ENCODE data around the gene NMB.

- TF ChIP-seq, protein P1, sequence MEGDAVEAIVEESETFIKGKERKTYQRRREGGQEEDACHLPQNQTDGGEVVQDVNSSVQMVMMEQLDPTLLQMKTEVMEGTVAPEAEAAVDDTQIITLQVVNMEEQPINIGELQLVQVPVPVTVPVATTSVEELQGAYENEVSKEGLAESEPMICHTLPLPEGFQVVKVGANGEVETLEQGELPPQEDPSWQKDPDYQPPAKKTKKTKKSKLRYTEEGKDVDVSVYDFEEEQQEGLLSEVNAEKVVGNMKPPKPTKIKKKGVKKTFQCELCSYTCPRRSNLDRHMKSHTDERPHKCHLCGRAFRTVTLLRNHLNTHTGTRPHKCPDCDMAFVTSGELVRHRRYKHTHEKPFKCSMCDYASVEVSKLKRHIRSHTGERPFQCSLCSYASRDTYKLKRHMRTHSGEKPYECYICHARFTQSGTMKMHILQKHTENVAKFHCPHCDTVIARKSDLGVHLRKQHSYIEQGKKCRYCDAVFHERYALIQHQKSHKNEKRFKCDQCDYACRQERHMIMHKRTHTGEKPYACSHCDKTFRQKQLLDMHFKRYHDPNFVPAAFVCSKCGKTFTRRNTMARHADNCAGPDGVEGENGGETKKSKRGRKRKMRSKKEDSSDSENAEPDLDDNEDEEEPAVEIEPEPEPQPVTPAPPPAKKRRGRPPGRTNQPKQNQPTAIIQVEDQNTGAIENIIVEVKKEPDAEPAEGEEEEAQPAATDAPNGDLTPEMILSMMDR (conservative IDR thresholded peaks at IDR 0.05; ENCODE audit: low read depth in 2 of 2): no peak
- TF ChIP-seq ZNF114 (CRISPR knock-in tag; IDR thresholded peaks at IDR 0.05): no peak
- TF ChIP-seq EZH2 (IDR thresholded peaks at IDR 0.05; ENCODE audit: low read depth, unreplicated experiment): no peak
- no peak for TF ChIP-seq POLR2AphosphoS5 (IDR thresholded peaks at IDR 0.05; ENCODE audit: low read depth)
- TF ChIP-seq EZH2phosphoT487 (IDR thresholded peaks at IDR 0.05; ENCODE audit: unreplicated experiment): no peak
- TF ChIP-seq REST (IDR thresholded peaks at IDR 0.05; ENCODE audit: unreplicated experiment): no peak
- no peak for TF ChIP-seq STAT1 (IDR thresholded peaks at IDR 0.05; ENCODE audit: unreplicated experiment)
- TF ChIP-seq, protein P2, sequence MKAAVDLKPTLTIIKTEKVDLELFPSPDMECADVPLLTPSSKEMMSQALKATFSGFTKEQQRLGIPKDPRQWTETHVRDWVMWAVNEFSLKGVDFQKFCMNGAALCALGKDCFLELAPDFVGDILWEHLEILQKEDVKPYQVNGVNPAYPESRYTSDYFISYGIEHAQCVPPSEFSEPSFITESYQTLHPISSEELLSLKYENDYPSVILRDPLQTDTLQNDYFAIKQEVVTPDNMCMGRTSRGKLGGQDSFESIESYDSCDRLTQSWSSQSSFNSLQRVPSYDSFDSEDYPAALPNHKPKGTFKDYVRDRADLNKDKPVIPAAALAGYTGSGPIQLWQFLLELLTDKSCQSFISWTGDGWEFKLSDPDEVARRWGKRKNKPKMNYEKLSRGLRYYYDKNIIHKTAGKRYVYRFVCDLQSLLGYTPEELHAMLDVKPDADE (IDR thresholded peaks at IDR 0.05): no peak
- TF ChIP-seq CREB1 (CRISPR knock-in tag; IDR thresholded peaks at IDR 0.05; ENCODE audit: low read depth): no peak
- no peak for TF ChIP-seq ZNF331 (CRISPR knock-in tag; IDR thresholded peaks at IDR 0.05; ENCODE audit: low read depth)
- TF ChIP-seq NANOG (IDR thresholded peaks at IDR 0.05; ENCODE audit: borderline replicate concordance): no peak
- TF ChIP-seq, protein P3, sequence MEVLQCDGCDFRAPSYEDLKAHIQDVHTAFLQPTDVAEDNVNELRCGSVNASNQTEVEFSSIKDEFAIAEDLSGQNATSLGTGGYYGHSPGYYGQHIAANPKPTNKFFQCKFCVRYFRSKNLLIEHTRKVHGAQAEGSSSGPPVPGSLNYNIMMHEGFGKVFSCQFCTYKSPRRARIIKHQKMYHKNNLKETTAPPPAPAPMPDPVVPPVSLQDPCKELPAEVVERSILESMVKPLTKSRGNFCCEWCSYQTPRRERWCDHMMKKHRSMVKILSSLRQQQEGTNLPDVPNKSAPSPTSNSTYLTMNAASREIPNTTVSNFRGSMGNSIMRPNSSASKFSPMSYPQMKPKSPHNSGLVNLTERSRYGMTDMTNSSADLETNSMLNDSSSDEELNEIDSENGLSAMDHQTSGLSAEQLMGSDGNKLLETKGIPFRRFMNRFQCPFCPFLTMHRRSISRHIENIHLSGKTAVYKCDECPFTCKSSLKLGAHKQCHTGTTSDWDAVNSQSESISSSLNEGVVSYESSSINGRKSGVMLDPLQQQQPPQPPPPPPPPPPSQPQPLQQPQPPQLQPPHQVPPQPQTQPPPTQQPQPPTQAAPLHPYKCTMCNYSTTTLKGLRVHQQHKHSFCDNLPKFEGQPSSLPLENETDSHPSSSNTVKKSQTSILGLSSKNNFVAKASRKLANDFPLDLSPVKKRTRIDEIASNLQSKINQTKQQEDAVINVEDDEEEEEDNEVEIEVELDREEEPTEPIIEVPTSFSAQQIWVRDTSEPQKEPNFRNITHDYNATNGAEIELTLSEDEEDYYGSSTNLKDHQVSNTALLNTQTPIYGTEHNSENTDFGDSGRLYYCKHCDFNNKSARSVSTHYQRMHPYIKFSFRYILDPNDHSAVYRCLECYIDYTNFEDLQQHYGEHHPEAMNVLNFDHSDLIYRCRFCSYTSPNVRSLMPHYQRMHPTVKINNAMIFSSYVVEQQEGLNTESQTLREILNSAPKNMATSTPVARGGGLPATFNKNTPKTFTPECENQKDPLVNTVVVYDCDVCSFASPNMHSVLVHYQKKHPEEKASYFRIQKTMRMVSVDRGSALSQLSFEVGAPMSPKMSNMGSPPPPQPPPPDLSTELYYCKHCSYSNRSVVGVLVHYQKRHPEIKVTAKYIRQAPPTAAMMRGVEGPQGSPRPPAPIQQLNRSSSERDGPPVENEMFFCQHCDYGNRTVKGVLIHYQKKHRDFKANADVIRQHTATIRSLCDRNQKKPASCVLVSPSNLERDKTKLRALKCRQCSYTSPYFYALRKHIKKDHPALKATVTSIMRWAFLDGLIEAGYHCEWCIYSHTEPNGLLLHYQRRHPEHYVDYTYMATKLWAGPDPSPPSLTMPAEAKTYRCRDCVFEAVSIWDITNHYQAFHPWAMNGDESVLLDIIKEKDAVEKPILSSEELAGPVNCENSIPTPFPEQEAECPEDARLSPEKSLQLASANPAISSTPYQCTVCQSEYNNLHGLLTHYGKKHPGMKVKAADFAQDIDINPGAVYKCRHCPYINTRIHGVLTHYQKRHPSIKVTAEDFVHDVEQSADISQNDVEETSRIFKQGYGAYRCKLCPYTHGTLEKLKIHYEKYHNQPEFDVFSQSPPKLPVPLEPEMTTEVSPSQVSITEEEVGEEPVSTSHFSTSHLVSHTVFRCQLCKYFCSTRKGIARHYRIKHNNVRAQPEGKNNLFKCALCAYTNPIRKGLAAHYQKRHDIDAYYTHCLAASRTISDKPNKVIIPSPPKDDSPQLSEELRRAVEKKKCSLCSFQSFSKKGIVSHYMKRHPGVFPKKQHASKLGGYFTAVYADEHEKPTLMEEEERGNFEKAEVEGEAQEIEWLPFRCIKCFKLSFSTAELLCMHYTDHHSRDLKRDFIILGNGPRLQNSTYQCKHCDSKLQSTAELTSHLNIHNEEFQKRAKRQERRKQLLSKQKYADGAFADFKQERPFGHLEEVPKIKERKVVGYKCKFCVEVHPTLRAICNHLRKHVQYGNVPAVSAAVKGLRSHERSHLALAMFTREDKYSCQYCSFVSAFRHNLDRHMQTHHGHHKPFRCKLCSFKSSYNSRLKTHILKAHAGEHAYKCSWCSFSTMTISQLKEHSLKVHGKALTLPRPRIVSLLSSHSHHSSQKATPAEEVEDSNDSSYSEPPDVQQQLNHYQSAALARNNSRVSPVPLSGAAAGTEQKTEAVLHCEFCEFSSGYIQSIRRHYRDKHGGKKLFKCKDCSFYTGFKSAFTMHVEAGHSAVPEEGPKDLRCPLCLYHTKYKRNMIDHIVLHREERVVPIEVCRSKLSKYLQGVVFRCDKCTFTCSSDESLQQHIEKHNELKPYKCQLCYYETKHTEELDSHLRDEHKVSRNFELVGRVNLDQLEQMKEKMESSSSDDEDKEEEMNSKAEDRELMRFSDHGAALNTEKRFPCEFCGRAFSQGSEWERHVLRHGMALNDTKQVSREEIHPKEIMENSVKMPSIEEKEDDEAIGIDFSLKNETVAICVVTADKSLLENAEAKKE (CRISPR knock-in tag; IDR thresholded peaks at IDR 0.05): no peak
These were observed 3.0 kb upstream of the NMB start for GRCh38 chr15:84661001-84661400.
